ENCODE measurements around the gene CYP27B1. TPM values are rescaled to one million over a fixed set of nuclear protein-coding genes. Genes with fewer than 3 reads are reported as not detected.

CYP27B1 gene
- total and polyA plus RNA-seq, 4 donors = 0.72 to 1.9 (median 1.4) TPM; not detected in 1

Small RNAs within 50 kb of the gene (small RNA-seq; reads per million reads assigned to genes)
- gene RNU6-1083P (ENCODE audit: low replicate concordance) = not detected

Other genes with a start within 250 kb of the CYP27B1 start
- gene DDIT3, start 246.6 kb downstream of the CYP27B1 start, total RNA-seq = 10 to 100 TPM; 19.9 to 46.7 TPM
- 10 to 100 TPM; 25.3 to 29.4 TPM for gene DDIT3, start 246.6 kb downstream of the CYP27B1 start, polyA plus RNA-seq (ENCODE audit: insufficient read length in 2 of 2)
- 10 to 100 TPM in 1 of 2 donors, 1 to 10 TPM in 1; 9.4 to 18.2 TPM for gene MBD6, start 244.3 kb downstream of the CYP27B1 start, total RNA-seq
- 10 to 100 TPM; 63.2 to 74.0 TPM for gene MBD6, start 244.3 kb downstream of the CYP27B1 start, polyA plus RNA-seq (ENCODE audit: insufficient read length in 2 of 2)
- gene DCTN2, start 219.9 kb downstream of the CYP27B1 start, total RNA-seq = 100 to 1,000 TPM; 125 to 162 TPM
- 100 to 1,000 TPM; 232 to 246 TPM for gene DCTN2, start 219.9 kb downstream of the CYP27B1 start, polyA plus RNA-seq (ENCODE audit: insufficient read length in 2 of 2)
- 100 to 1,000 TPM in 1 of 2 donors, 10 to 100 TPM in 1; 34.8 to 101 TPM for gene KIF5A, start 217.0 kb downstream of the CYP27B1 start, total RNA-seq
- 100 to 1,000 TPM; 188 to 224 TPM for gene KIF5A, start 217.0 kb downstream of the CYP27B1 start, polyA plus RNA-seq (ENCODE audit: insufficient read length in 2 of 2)
- gene PIP4K2C, start 175.9 kb downstream of the CYP27B1 start, total RNA-seq = 10 to 100 TPM; 12.5 to 19.9 TPM
- gene PIP4K2C, start 175.9 kb downstream of the CYP27B1 start, polyA plus RNA-seq (ENCODE audit: insufficient read length in 2 of 2) = 10 to 100 TPM; 19.0 to 20.7 TPM
- gene DTX3, start 162.3 kb downstream of the CYP27B1 start, total RNA-seq = 10 to 100 TPM; 36.2 to 66.3 TPM
- gene DTX3, start 162.3 kb downstream of the CYP27B1 start, polyA plus RNA-seq (ENCODE audit: insufficient read length in 2 of 2) = 100 to 1,000 TPM; 144 to 162 TPM
- 10 to 100 TPM; 27.2 to 42.4 TPM for gene ARHGEF25, start 155.6 kb downstream of the CYP27B1 start, total RNA-seq
- gene ARHGEF25, start 155.6 kb downstream of the CYP27B1 start, polyA plus RNA-seq (ENCODE audit: insufficient read length in 2 of 2) = 10 to 100 TPM; 47.7 to 61.9 TPM
- gene B4GALNT1, start 133.9 kb downstream of the CYP27B1 start, total RNA-seq = 10 to 100 TPM; 11.7 to 19.7 TPM
- 10 to 100 TPM; 45.7 to 50.0 TPM for gene B4GALNT1, start 133.9 kb downstream of the CYP27B1 start, polyA plus RNA-seq (ENCODE audit: insufficient read length in 2 of 2)
- gene OS9, start 72.9 kb downstream of the CYP27B1 start, total RNA-seq = 100 to 1,000 TPM; 140 to 261 TPM
- gene OS9, start 72.9 kb downstream of the CYP27B1 start, polyA plus RNA-seq (ENCODE audit: insufficient read length in 2 of 2) = 100 to 1,000 TPM; 178 to 203 TPM
- 10 to 100 TPM; 13.0 to 27.5 TPM for gene AGAP2, start 28.3 kb downstream of the CYP27B1 start, total RNA-seq
- 100 to 1,000 TPM; 109 to 120 TPM for gene AGAP2, start 28.3 kb downstream of the CYP27B1 start, polyA plus RNA-seq (ENCODE audit: insufficient read length in 2 of 2)
- gene TSPAN31, start 22.0 kb downstream of the CYP27B1 start, total RNA-seq = 10 to 100 TPM; 56.0 to 64.0 TPM
- gene TSPAN31, start 22.0 kb downstream of the CYP27B1 start, polyA plus RNA-seq (ENCODE audit: insufficient read length in 2 of 2) = 10 to 100 TPM; 72.6 to 86.5 TPM
- 100 to 1,000 TPM in 1 of 2 donors, 10 to 100 TPM in 1; 62.9 to 116 TPM for gene CDK4, start 14.8 kb downstream of the CYP27B1 start, total RNA-seq
- 100 to 1,000 TPM; 138 to 142 TPM for gene CDK4, start 14.8 kb downstream of the CYP27B1 start, polyA plus RNA-seq (ENCODE audit: insufficient read length in 2 of 2)
- 10 to 100 TPM; 13.0 to 13.3 TPM for gene MARCHF9, start 12.0 kb downstream of the CYP27B1 start, total RNA-seq
- gene MARCHF9, start 12.0 kb downstream of the CYP27B1 start, polyA plus RNA-seq (ENCODE audit: insufficient read length in 2 of 2) = 10 to 100 TPM; 43.6 to 47.7 TPM
- 10 to 100 TPM in 1 of 2 donors, 1 to 10 TPM in 1; 4.1 to 11.6 TPM for gene METTL1, start 5.0 kb upstream of the CYP27B1 start, total RNA-seq
- gene METTL1, start 5.0 kb upstream of the CYP27B1 start, polyA plus RNA-seq (ENCODE audit: insufficient read length in 2 of 2) = 10 to 100 TPM; 12.7 to 17.6 TPM
- gene EEF1AKMT3, start 5.5 kb upstream of the CYP27B1 start, total RNA-seq = 1 to 10 TPM; 5.5 to 6.1 TPM
- gene EEF1AKMT3, start 5.5 kb upstream of the CYP27B1 start, polyA plus RNA-seq (ENCODE audit: insufficient read length in 2 of 2) = 1 to 10 TPM; 4.7 to 6.0 TPM
- 10 to 100 TPM; 30.7 to 32.1 TPM for gene TSFM, start 15.7 kb upstream of the CYP27B1 start, total RNA-seq
- 10 to 100 TPM; 41.0 to 46.8 TPM for gene TSFM, start 15.7 kb upstream of the CYP27B1 start, polyA plus RNA-seq (ENCODE audit: insufficient read length in 2 of 2)
- gene AVIL, start 51.7 kb upstream of the CYP27B1 start, total RNA-seq = 100 to 1,000 TPM in 1 of 2 donors, 1 to 10 TPM in 1; 8.5 to 135 TPM
- 10 to 100 TPM; 13.7 to 17.5 TPM for gene AVIL, start 51.7 kb upstream of the CYP27B1 start, polyA plus RNA-seq (ENCODE audit: insufficient read length in 2 of 2)
- 100 to 1,000 TPM in 1 of 2 donors, 10 to 100 TPM in 1; 42.6 to 103 TPM for gene CTDSP2, start 79.7 kb upstream of the CYP27B1 start, total RNA-seq
- gene CTDSP2, start 79.7 kb upstream of the CYP27B1 start, polyA plus RNA-seq (ENCODE audit: insufficient read length in 2 of 2) = 100 to 1,000 TPM; 101 to 111 TPM
- 10 to 100 TPM in 1 of 2 donors, 1 to 10 TPM in 1; 8.9 to 13.7 TPM for gene ATP23, start 174.5 kb upstream of the CYP27B1 start, total RNA-seq
- gene ATP23, start 174.5 kb upstream of the CYP27B1 start, polyA plus RNA-seq (ENCODE audit: insufficient read length in 2 of 2) = 1 to 10 TPM; 9.0 to 9.7 TPM